COLO668 (cell line): ENCODE results near the gene SSBP3.

Source experiments
- DNase-seq: peaks from one replicate; lab custom pipeline; 2025; ENCODE audit not compliant: unreplicated experiment; lab: John Stamatoyannopoulos, UW

SSBP3 gene

GRCh38 chr1:54410359-54410758 is 4.2 kb upstream of the SSBP3 start:
- no peak for DNase-seq

- no peak for DNase-seq
Observed at GRCh38 chr1:54409156-54410142, 3.3 kb upstream of the SSBP3 start.

GRCh38 chr1:54408147-54409066 is 2.2 kb upstream of the SSBP3 start:
- no peak for DNase-seq

GRCh38 chr1:54407404-54408146 is 1.4 kb upstream of the SSBP3 start:
- peak; percentile 75 for DNase-seq

- no peak for DNase-seq
Observed at GRCh38 chr1:54407154-54407403, 885 bp upstream of the SSBP3 start.

GRCh38 chr1:54405898-54406293 is 298 bp downstream of the SSBP3 start:
- no peak for DNase-seq

- peak; percentile 71 for DNase-seq
Observed at GRCh38 chr1:54404939-54405897, 976 bp downstream of the SSBP3 start.

- no peak for DNase-seq
Observed at GRCh38 chr1:54404263-54404662, 1.9 kb downstream of the SSBP3 start.

- DNase-seq, result no peak
Observed at GRCh38 chr1:54403808-54404261, 2.4 kb downstream of the SSBP3 start.

GRCh38 chr1:54403405-54403804 is 2.8 kb downstream of the SSBP3 start:
- DNase-seq, result no peak

- no peak for DNase-seq
Observed at GRCh38 chr1:54402896-54403295, 3.3 kb downstream of the SSBP3 start.

GRCh38 chr1:54401799-54402198 is 4.4 kb downstream of the SSBP3 start:
- DNase-seq, result no peak

- no peak for DNase-seq
Observed at GRCh38 chr1:54400329-54400728, 5.9 kb downstream of the SSBP3 start.

- DNase-seq, result no peak
Observed at GRCh38 chr1:54399765-54400164, 6.4 kb downstream of the SSBP3 start.

GRCh38 chr1:54398963-54399528 is 7.1 kb downstream of the SSBP3 start:
- DNase-seq, result no peak

GRCh38 chr1:54397980-54398379 is 8.2 kb downstream of the SSBP3 start:
- DNase-seq, result no peak

GRCh38 chr1:54397090-54397591 is 9.1 kb downstream of the SSBP3 start:
- DNase-seq, result no peak

GRCh38 chr1:54396261-54396933 is 9.8 kb downstream of the SSBP3 start:
- DNase-seq, result no peak
